Liver (tissue), 9 donors: ENCODE measurements around the gene TMEM120A. TPM values are rescaled to one million over a fixed set of nuclear protein-coding genes. Genes with fewer than 3 reads are reported as not detected.

Experiments used
- DNase-seq: peaks from one replicate; pipeline ENCODE4 v3.0.0-alpha.2; 2017; ENCODE audit warnings: low spot score
- H3K27ac ChIP-seq, 2 donors: one replicate each; pipeline ENCODE4 v1.7.0; 2013; ENCODE audit warnings: inconsistent platforms in 2 of 2, low read length in 2 of 2, control low read depth in 1 of 2, low read depth in 1 of 2, mild to moderate bottlenecking in 1 of 2
- H3K27me3 ChIP-seq, 4 donors: one replicate each; pipeline versions ENCODE4 v1.6.1 to v1.7.0; 2013; ENCODE audit warnings: low read length in 3 of 4, inconsistent platforms in 1 of 4, mild to moderate bottlenecking in 1 of 4, moderate library complexity in 1 of 4; ENCODE audit not compliant: control insufficient read depth in 4 of 4, insufficient read depth in 4 of 4
- H3K36me3 ChIP-seq, 4 donors: one replicate each; pipeline versions ENCODE4 v1.6.1 to v1.7.0; 2013; ENCODE audit warnings: low read length in 3 of 4, mild to moderate bottlenecking in 3 of 4, low read depth in 1 of 4, moderate library complexity in 1 of 4; ENCODE audit not compliant: control insufficient read depth in 4 of 4, insufficient read depth in 3 of 4
- H3K4me1 ChIP-seq, 4 donors: one replicate each; pipeline versions ENCODE4 v1.6.1 to v1.7.0; 2013; ENCODE audit warnings: low read length in 3 of 4, mild to moderate bottlenecking in 3 of 4, moderate library complexity in 1 of 4; ENCODE audit not compliant: control insufficient read depth in 4 of 4, insufficient read depth in 4 of 4
- H3K4me3 ChIP-seq, 3 donors: one replicate each; pipeline versions ENCODE4 v1.6.1 to v1.7.0; 2013; ENCODE audit warnings: low read length in 3 of 3, control low read depth in 1 of 3, low read depth in 1 of 3, mild to moderate bottlenecking in 1 of 3
- H3K9ac ChIP-seq, 2 donors: one replicate each; pipeline ENCODE4 v1.7.0; 2013; ENCODE audit warnings: low read length in 2 of 2, mild to moderate bottlenecking in 2 of 2, moderate library complexity in 2 of 2, control low read depth in 1 of 2, low read depth in 1 of 2
- H3K9me3 ChIP-seq, 4 donors: one replicate each; pipeline versions ENCODE4 v1.6.1 to v1.7.0; 2013; ENCODE audit warnings: low read length in 3 of 4; ENCODE audit not compliant: control insufficient read depth in 4 of 4
- ATF3 ChIP-seq: IDR thresholded peaks from 2 replicates; pipeline ENCODE4 v1.6.1; 2016; ENCODE audit warnings: antibody characterized with exemption
- CTCF ChIP-seq: fragments of 150-350 bp; IDR thresholded peaks from 2 replicates; pipeline ENCODE4 v1.5.1; 2017; ENCODE audit warnings: improper control_type of control experiment, low read depth, low read length; ENCODE audit not compliant: missing input control
- EGR1 ChIP-seq, 2 donors: IDR thresholded peaks; 2 replicates each; pipeline ENCODE4 v1.6.1; 2016 to 2018; ENCODE audit warnings: antibody characterized with exemption in 2 of 2, low read depth in 2 of 2
- FOXA1 ChIP-seq: IDR thresholded peaks from 2 replicates; pipeline ENCODE4 v1.6.1; 2016; ENCODE audit warnings: antibody characterized with exemption
- GABPA ChIP-seq, 2 donors: IDR thresholded peaks in 1 of 2; conservative IDR thresholded peaks in 1 of 2; 2 replicates each; pipeline ENCODE4 v1.6.1; 2016; ENCODE audit warnings: antibody characterized with exemption in 2 of 2, mild to moderate bottlenecking in 1 of 2, moderate library complexity in 1 of 2
- HNF4A ChIP-seq, 2 donors: conservative IDR thresholded peaks; 2 replicates each; pipeline ENCODE4 v1.6.1; 2016; ENCODE audit warnings: antibody characterized with exemption in 2 of 2, mild to moderate bottlenecking in 2 of 2
- HNF4G ChIP-seq: IDR thresholded peaks from 2 replicates; pipeline ENCODE4 v1.6.1; 2016; ENCODE audit warnings: antibody characterized with exemption
- JUND ChIP-seq, 2 donors: IDR thresholded peaks; 2 replicates each; pipeline ENCODE4 v1.6.1; 2016; ENCODE audit warnings: antibody characterized with exemption in 2 of 2
- NR2F2 ChIP-seq: IDR thresholded peaks from 2 replicates; pipeline ENCODE4 v1.6.1; 2016; ENCODE audit warnings: antibody characterized with exemption
- RAD21 ChIP-seq, 2 donors: IDR thresholded peaks; 2 replicates each; pipeline ENCODE4 v1.6.1; 2016; ENCODE audit warnings: antibody characterized with exemption in 2 of 2, mild to moderate bottlenecking in 2 of 2
- RXRA ChIP-seq, 2 donors: IDR thresholded peaks; 2 replicates each; pipeline ENCODE4 v1.6.1; 2017 to 2018; ENCODE audit warnings: antibody characterized with exemption in 2 of 2, mild to moderate bottlenecking in 1 of 2
- SP1 ChIP-seq: IDR thresholded peaks from 2 replicates; pipeline ENCODE4 v1.6.1; 2018; ENCODE audit warnings: antibody characterized with exemption, mild to moderate bottlenecking
- TAF1 ChIP-seq: conservative IDR thresholded peaks from 2 replicates; pipeline ENCODE4 v1.6.1; 2016; ENCODE audit warnings: antibody characterized with exemption, mild to moderate bottlenecking
- YY1 ChIP-seq: IDR thresholded peaks from 2 replicates; pipeline ENCODE4 v1.6.1; 2016; ENCODE audit warnings: antibody characterized with exemption, mild to moderate bottlenecking
- WGBS: extraction: QIAGEN DNeasy Blood & Tissue Kit; methylation state at CpG from one replicate; pipeline ENCODE4 v1.1.7; 2013; 5-methylcytosine and 5-hydroxymethylcytosine counted together
- polyA plus RNA-seq, 2 donors: library from polyadenylated mRNA; stranded (reverse) in 1 of 2; unstranded in 1 of 2; fragments of 200-250 nt in 1 of 2; fragments of >200 nt in 1 of 2; fragmentation: Nextera tagmentation in 1 of 2; extraction: Ambion mirVana in 1 of 2; gene quantifications; one replicate each; pipeline versions ENCODE4 v1.2.1 to v1.2.3, GENCODE V29; 2013 to 2015
- total RNA-seq, 2 donors: library from RNA; depleted of rRNA; stranded (reverse); fragments of >200 nt; gene quantifications; one replicate each; pipeline ENCODE4 v1.2.3, GENCODE V29; 2014
- TF ChIP-seq, protein P1 (sequence below): IDR thresholded peaks from 2 replicates; pipeline ENCODE4 v1.6.1; 2016; ENCODE audit warnings: antibody characterized with exemption
- donor health status: healthy.
- donor health status: healthy.
- donor health status: healthy.
- donor health status: healthy.
- donor health status: healthy.

Gene TMEM120A
- total and polyA plus RNA-seq, 4 donors: 18.7 to 73.9 (median 32.1) TPM

- DNase-seq: no peak
- Histone ChIP-seq H3K4me1 (no peaks in the 10 kb centered on the region), H3K27me3 (no peaks in the 10 kb centered on the region), H3K4me3 (no peak overlapping the region), H3K27ac (no peak overlapping the region), H3K36me3 (peaks cover under 1 to 12% (median 5%) of the 10 kb centered on the region in 4 donors), H3K9ac (no peak overlapping the region), H3K9me3 (no peaks in the 10 kb centered on the region)
- WGBS: 91% methylated on average over 13 of the region's 13 CpGs
- TF ChIP-seq RXRA (IDR thresholded peaks at IDR 0.05) (no peak), YY1 (no peak)
Measured at GRCh38 chr7:76016191-76016947, 22.0 kb upstream of the TMEM120A start.

- peak; percentile 10 for TF ChIP-seq SP1
- peak; percentile 20 for TF ChIP-seq NR2F2
- no peak for TF ChIP-seq CTCF
- H3K9ac ChIP-seq: no peak overlapping the region
- no peak overlapping the region for H3K4me3 ChIP-seq
- no peak overlapping the region for H3K27ac ChIP-seq
- no peaks in the 10 kb centered on the region for H3K4me1 ChIP-seq
- WGBS: 87% methylated on average over 8 of the region's 8 CpGs
- H3K9me3 ChIP-seq: no peaks in the 10 kb centered on the region
- no peak for DNase-seq
- H3K27me3 ChIP-seq: no peaks in the 10 kb centered on the region
- H3K36me3 ChIP-seq: peaks cover 0 to 10% (median 3%) of the 10 kb centered on the region in 4 donors
Measured at GRCh38 chr7:76011442-76011861, 17.1 kb upstream of the TMEM120A start.

DNA sequence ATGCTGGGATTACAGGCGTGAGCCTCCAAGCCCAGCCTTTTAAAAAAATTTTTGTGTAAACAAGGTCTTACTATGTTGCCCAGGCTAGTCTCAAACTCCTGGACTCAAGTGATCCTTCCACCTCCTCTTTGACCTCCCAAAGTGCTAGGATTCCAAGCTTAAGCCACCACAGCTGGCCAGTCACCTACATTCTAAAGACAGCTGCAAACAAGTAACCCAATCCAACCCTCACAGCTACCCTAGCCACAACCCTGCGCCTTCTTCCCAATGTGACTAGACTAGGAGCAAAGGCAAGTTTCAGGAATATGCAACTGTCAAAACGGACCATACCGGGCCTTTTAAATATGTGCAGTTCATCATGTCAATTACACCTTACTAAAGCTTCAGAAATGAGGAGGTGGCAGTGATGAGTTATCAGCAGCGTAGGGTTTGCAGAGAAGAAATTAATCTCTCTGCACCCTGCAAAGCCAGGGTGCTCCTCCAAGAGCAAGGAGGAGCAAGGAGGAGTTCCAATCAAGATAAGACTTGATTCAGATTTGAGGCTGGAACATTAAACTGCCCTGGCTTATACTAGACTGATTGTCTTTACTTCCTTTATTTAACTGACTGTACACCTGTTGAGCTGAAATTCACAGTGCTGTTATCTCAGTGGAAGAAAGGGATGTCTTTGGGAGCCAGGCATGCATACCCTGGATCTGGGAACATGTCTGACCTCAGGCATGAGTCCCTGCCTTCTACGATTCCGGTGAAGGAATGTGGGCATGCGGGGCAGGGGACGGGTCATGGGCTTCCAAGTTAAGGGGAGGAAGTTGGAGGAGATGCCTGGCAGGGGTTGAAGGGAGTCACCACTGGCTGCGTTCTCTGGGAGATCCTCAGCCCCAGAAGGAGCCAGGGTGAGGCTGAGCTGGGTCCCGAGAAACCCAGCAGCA is 15.5 kb upstream of the TMEM120A start:
- H3K27me3 ChIP-seq: no peaks in the 10 kb centered on the region
- DNase-seq: no peak
- 92% methylated on average over 11 of the region's 11 CpGs for WGBS
- peaks cover 0 to 14% (median 6%) of the 10 kb centered on the region in 4 donors for H3K36me3 ChIP-seq
- H3K4me3 ChIP-seq: no peak overlapping the region
- H3K4me1 ChIP-seq: no peaks in the 10 kb centered on the region
- H3K9me3 ChIP-seq: no peaks in the 10 kb centered on the region
- H3K9ac ChIP-seq: no peak overlapping the region
- H3K27ac ChIP-seq: no peak overlapping the region
- no peak for TF ChIP-seq HNF4G
- TF ChIP-seq YY1: no peak
- TF ChIP-seq JUND (IDR thresholded peaks at IDR 0.05): no peak
- no peak for TF ChIP-seq HNF4A (conservative IDR thresholded peaks at IDR 0.05)
- no peak for TF ChIP-seq GABPA (IDR thresholded peaks at IDR 0.05 in 1 of 2, conservative IDR thresholded peaks at IDR 0.05 in 1 of 2)
- no peak for TF ChIP-seq ATF3
- no peak for TF ChIP-seq FOXA1
- no peak for TF ChIP-seq EGR1 (IDR thresholded peaks at IDR 0.05; ENCODE audit: low read depth in 2 of 2)
- no peak for TF ChIP-seq RAD21 (IDR thresholded peaks at IDR 0.05)
- no peak for TF ChIP-seq TAF1
- no peak for TF ChIP-seq RXRA (IDR thresholded peaks at IDR 0.05)
- TF ChIP-seq, protein P1, sequence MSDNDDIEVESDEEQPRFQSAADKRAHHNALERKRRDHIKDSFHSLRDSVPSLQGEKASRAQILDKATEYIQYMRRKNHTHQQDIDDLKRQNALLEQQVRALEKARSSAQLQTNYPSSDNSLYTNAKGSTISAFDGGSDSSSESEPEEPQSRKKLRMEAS: no peak
